GM23338 (cell line): ENCODE data around the gene PRM1. TPM values are rescaled to one million over a fixed set of nuclear protein-coding genes. Genes with fewer than 3 reads are reported as not detected.

Experiments used
- ATAC-seq: fragments of 200-7000 bp; cut with Tn5 transposase; 3 replicates; pipeline ENCODE4 v1.9.1; 2020
- DNase-seq: peaks from one replicate; pipeline ENCODE4 v3.0.0-alpha.2; 2015; ENCODE audit warnings: low spot score
- H2AFZ ChIP-seq: fragments of 200-600 bp; sonication (generic); 2 replicates; pipeline ENCODE4 v1.8.0; 2016; ENCODE audit warnings: antibody characterized with exemption, mild to moderate bottlenecking, moderate library complexity
- H3F3A ChIP-seq: fragments of 200-600 bp; sonication (generic); replicated peaks from 2 replicates; pipeline ENCODE4 v1.8.0; 2017; ENCODE audit warnings: antibody characterized with exemption, mixed run types, low read depth
- H3K27ac ChIP-seq: fragments of 200-600 bp; sonication (generic); 2 replicates; pipeline ENCODE4 v1.6.1; 2016; ENCODE audit warnings: low read depth
- H3K27me3 ChIP-seq: fragments of 200-600 bp; sonication (generic); 2 replicates; pipeline ENCODE4 v1.8.0; 2016; ENCODE audit warnings: mild to moderate bottlenecking, mixed run types, moderate library complexity; ENCODE audit not compliant: insufficient read depth
- H3K36me3 ChIP-seq: fragments of 200-600 bp; sonication (generic); 2 replicates; pipeline ENCODE4 v1.8.0; 2016; ENCODE audit warnings: mild to moderate bottlenecking; ENCODE audit not compliant: insufficient read depth
- H3K4me1 ChIP-seq: fragments of 200-600 bp; sonication (generic); 2 replicates; pipeline ENCODE4 v1.8.0; 2016; ENCODE audit warnings: mild to moderate bottlenecking, moderate library complexity; ENCODE audit not compliant: insufficient read depth
- H3K4me2 ChIP-seq: fragments of 200-600 bp; sonication (generic); 2 replicates; pipeline ENCODE4 v1.7.1; 2017; ENCODE audit warnings: mixed run types
- H3K4me3 ChIP-seq: fragments of 200-600 bp; sonication (generic); 2 replicates; pipeline ENCODE4 v1.6.1; 2016; ENCODE audit warnings: mixed run types
- H3K79me2 ChIP-seq: fragments of 200-600 bp; sonication (generic); replicated peaks from 2 replicates; pipeline ENCODE4 v1.8.0; 2017; ENCODE audit warnings: mild to moderate bottlenecking; ENCODE audit not compliant: insufficient read depth
- H3K9me2 ChIP-seq: fragments of 200-600 bp; sonication (generic); 2 replicates; pipeline ENCODE4 v1.8.0; 2017; ENCODE audit not compliant: insufficient read depth
- H4K20me1 ChIP-seq: fragments of 200-600 bp; sonication (generic); replicated peaks from 2 replicates; pipeline ENCODE4 v1.8.0; 2017; ENCODE audit warnings: mild to moderate bottlenecking; ENCODE audit not compliant: insufficient read depth
- H3K27ac Mint-ChIP-seq: 2 replicates; pipeline ENCODE4 v1.8.0; 2020; ENCODE audit warnings: inconsistent platforms, mild to moderate bottlenecking, moderate library complexity, mixed read lengths
- H3K27me3 Mint-ChIP-seq: 3 replicates; pipeline ENCODE4 v1.8.0; 2022; ENCODE audit warnings: low read depth, mild to moderate bottlenecking, moderate library complexity, mixed read lengths, inconsistent platforms; ENCODE audit not compliant: insufficient read depth, poor library complexity
- H3K36me3 Mint-ChIP-seq: 3 replicates; pipeline ENCODE4 v1.8.0; 2021; ENCODE audit warnings: low read depth, mild to moderate bottlenecking, inconsistent platforms, moderate library complexity, mixed read lengths
- H3K4me1 Mint-ChIP-seq: 3 replicates; pipeline ENCODE4 v1.8.0; 2020; ENCODE audit warnings: mild to moderate bottlenecking, inconsistent platforms, mixed read lengths
- H3K4me3 Mint-ChIP-seq: 3 replicates; pipeline ENCODE4 v1.8.0; 2021; ENCODE audit warnings: moderate library complexity, mild to moderate bottlenecking, inconsistent platforms, mixed read lengths
- H3K9me3 Mint-ChIP-seq: 3 replicates; pipeline ENCODE4 v1.8.0; 2020; ENCODE audit warnings: moderate library complexity, mild to moderate bottlenecking, inconsistent platforms, mixed read lengths
- CREB1 ChIP-seq: fragments of 250-450 bp; sonication (Bioruptor Pico); IDR thresholded peaks from 2 replicates; pipeline ENCODE4 v1.5.0; 2020; ENCODE audit warnings: low read depth, mild to moderate bottlenecking, moderate library complexity
- NANOG ChIP-seq: IDR thresholded peaks from 2 replicates; pipeline ENCODE4 v1.6.1; 2016; ENCODE audit warnings: antibody characterized with exemption, borderline replicate concordance
- POLR2AphosphoS5 ChIP-seq: IDR thresholded peaks from 2 replicates; pipeline ENCODE4 v1.6.1; 2016; ENCODE audit warnings: antibody characterized with exemption, low read depth
- REST ChIP-seq: IDR thresholded peaks from one replicate; pipeline ENCODE4 v1.6.1; 2018; ENCODE audit warnings: antibody characterized with exemption; ENCODE audit not compliant: unreplicated experiment
- STAT1 ChIP-seq: IDR thresholded peaks from one replicate; pipeline ENCODE4 v1.6.1; 2016; ENCODE audit warnings: antibody characterized with exemption; ENCODE audit not compliant: unreplicated experiment
- ZNF114 ChIP-seq: fragments of 250-450 bp; sonication (Bioruptor Pico); IDR thresholded peaks from 2 replicates; pipeline ENCODE4 v1.5.0; 2020; ENCODE audit warnings: mild to moderate bottlenecking, moderate library complexity
- ZNF331 ChIP-seq: fragments of 250-450 bp; sonication (Bioruptor Pico); IDR thresholded peaks from 2 replicates; pipeline ENCODE4 v1.5.0; 2020; ENCODE audit warnings: low read depth, mild to moderate bottlenecking, moderate library complexity
- polyA plus RNA-seq: library from polyadenylated mRNA; unstranded; fragments of >200 nt; fragmentation: Nextera tagmentation; extraction: Ambion mirVana; gene quantifications from 2 replicates; pipeline ENCODE4 v1.2.1, GENCODE V29; 2016
- total RNA-seq: library from RNA; depleted of rRNA; stranded (reverse); fragments of >200 nt; shearing (Covaris generic); gene quantifications from 2 replicates; pipeline ENCODE4 v1.2.3, GENCODE V29; 2014
- TF ChIP-seq, protein P1 (sequence below), 2 experiments: fragments of 200-600 bp in 1 of 2; sonication (generic) in 1 of 2; conservative IDR thresholded peaks; 2 replicates each; pipeline versions ENCODE4 v1.5.1 to v1.6.1; 2016 to 2017; ENCODE audit warnings: antibody characterized with exemption in 2 of 2, low read depth in 2 of 2, mild to moderate bottlenecking in 2 of 2, moderate library complexity in 1 of 2

PRM1 gene
- total and polyA plus RNA-seq, 2 experiments from 2014 or later: 1.2 TPM; not detected in 1

DNA sequence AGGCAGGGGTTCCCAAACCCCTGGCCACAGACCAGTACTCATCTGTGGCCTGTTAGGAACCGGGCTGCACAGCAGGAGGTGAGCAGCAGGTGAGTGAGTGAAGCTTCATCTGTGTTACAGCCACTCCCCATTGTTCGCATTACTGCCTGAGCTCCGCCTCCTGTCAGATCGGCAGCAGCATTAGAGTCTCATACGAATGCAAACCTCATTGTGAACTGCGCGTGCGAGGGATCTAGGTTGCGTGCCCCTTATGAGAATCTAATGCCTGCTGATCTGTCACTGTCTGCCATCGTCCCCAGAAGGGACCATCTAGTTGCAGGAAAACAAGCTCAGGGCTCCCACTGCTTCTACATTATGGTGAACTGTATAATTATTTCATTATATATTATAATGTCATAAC, 39.0 kb upstream of the PRM1 start:
- ATAC-seq (no peak), DNase-seq (no peak)
- Mint-ChIP-seq H3K36me3 (peaks cover 16% of the 10 kb centered on the region), H3K27me3 (peaks cover 23% of the 10 kb centered on the region), H3K9me3 (no peaks in the 10 kb centered on the region), H3K4me1 (peaks cover 27% of the 10 kb centered on the region), H3K4me3 (no peak overlapping the region), H3K27ac (no peak overlapping the region)
- Histone ChIP-seq H2AFZ (no peak overlapping the region), H3K4me3 (no peak overlapping the region), H3K4me1 (peaks cover 29% of the 10 kb centered on the region), H3K36me3 (no peaks in the 10 kb centered on the region), H3K27me3 (no peaks in the 10 kb centered on the region), H3F3A (peaks cover 30% of the 10 kb centered on the region), H4K20me1 (no peaks in the 10 kb centered on the region), H3K9me2 (no peaks in the 10 kb centered on the region), H3K79me2 (peaks cover 8% of the 10 kb centered on the region; the same call in 1 of the 2 replicates), H3K4me2 (no peak overlapping the region), H3K27ac (no peak overlapping the region)
- TF ChIP-seq ZNF331 (CRISPR knock-in tag) (no peak), ZNF114 (CRISPR knock-in tag) (no peak), REST (no peak), CREB1 (CRISPR knock-in tag) (no peak), NANOG (no peak), POLR2AphosphoS5 (no peak)
- TF ChIP-seq, protein P1, sequence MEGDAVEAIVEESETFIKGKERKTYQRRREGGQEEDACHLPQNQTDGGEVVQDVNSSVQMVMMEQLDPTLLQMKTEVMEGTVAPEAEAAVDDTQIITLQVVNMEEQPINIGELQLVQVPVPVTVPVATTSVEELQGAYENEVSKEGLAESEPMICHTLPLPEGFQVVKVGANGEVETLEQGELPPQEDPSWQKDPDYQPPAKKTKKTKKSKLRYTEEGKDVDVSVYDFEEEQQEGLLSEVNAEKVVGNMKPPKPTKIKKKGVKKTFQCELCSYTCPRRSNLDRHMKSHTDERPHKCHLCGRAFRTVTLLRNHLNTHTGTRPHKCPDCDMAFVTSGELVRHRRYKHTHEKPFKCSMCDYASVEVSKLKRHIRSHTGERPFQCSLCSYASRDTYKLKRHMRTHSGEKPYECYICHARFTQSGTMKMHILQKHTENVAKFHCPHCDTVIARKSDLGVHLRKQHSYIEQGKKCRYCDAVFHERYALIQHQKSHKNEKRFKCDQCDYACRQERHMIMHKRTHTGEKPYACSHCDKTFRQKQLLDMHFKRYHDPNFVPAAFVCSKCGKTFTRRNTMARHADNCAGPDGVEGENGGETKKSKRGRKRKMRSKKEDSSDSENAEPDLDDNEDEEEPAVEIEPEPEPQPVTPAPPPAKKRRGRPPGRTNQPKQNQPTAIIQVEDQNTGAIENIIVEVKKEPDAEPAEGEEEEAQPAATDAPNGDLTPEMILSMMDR (conservative IDR thresholded peaks at IDR 0.05; ENCODE audit: low read depth in 2 of 2): no peak

DNA sequence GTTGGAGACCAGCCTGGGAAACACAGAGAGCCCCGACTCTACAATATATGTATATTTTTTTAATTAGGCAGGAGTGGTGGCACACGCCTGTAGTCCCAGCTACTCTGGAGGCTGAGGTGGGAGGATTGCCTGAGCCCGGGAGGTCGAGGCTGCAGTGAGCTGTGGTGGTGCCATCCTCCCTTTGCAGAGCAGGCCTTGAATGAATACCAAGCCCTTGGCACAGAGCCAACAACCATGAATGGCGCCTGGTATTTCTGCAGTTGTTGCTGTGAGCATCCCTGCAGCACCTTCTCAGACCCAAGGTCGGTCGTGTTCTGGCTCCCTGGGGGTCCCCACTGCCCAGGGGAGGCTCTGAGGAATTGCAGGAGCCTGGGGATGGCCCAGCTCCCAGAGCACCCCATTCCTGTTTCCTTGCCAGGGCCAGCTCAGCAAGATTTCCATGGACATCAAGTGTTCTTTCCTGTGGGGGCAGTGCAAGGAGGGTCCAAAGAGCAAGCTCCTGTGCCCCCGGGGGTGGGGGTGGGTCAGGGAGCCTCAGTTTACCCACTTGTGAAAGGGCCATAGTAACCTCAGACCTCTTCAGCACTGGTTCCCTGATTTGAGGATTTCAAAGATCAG, 38.5 kb upstream of the PRM1 start:
- TF ChIP-seq ZNF331 (CRISPR knock-in tag): no peak
- no peak for TF ChIP-seq NANOG
- no peak for TF ChIP-seq STAT1
- Histone ChIP-seq H3K27ac (no peak overlapping the region), H2AFZ (no peak overlapping the region), H3K27me3 (no peaks in the 10 kb centered on the region), H4K20me1 (no peaks in the 10 kb centered on the region), H3K4me2 (no peak overlapping the region), H3K36me3 (no peaks in the 10 kb centered on the region), H3K4me1 (peaks cover 35% of the 10 kb centered on the region), H3K79me2 (peaks cover 8% of the 10 kb centered on the region; the same call in 1 of the 2 replicates), H3K4me3 (no peak overlapping the region), H3K9me2 (no peaks in the 10 kb centered on the region), H3F3A (peaks cover 35% of the 10 kb centered on the region)
- Mint-ChIP-seq H3K4me1 (peaks cover 27% of the 10 kb centered on the region), H3K27ac (no peak overlapping the region), H3K27me3 (peaks cover 21% of the 10 kb centered on the region), H3K4me3 (no peak overlapping the region), H3K9me3 (no peaks in the 10 kb centered on the region), H3K36me3 (peaks cover 16% of the 10 kb centered on the region)
- ATAC-seq: no peak
- DNase-seq: no peak
